Measurements from ENCODE around the gene PCED1B. TPM values are rescaled to one million over a fixed set of nuclear protein-coding genes. Genes with fewer than 3 reads are reported as not detected.
A peak's percentile ranks its signal among the peaks of the same experiment; 100 is the strongest.
"Not testable (repeated sequence)": the region's sequence is repeated elsewhere in the genome, so short reads cannot be mapped to it uniquely, and the experiment has no call there.

Gene PCED1B
- total RNA-seq, 1 donor from 2014 or later: under 0.01 TPM

DNA sequence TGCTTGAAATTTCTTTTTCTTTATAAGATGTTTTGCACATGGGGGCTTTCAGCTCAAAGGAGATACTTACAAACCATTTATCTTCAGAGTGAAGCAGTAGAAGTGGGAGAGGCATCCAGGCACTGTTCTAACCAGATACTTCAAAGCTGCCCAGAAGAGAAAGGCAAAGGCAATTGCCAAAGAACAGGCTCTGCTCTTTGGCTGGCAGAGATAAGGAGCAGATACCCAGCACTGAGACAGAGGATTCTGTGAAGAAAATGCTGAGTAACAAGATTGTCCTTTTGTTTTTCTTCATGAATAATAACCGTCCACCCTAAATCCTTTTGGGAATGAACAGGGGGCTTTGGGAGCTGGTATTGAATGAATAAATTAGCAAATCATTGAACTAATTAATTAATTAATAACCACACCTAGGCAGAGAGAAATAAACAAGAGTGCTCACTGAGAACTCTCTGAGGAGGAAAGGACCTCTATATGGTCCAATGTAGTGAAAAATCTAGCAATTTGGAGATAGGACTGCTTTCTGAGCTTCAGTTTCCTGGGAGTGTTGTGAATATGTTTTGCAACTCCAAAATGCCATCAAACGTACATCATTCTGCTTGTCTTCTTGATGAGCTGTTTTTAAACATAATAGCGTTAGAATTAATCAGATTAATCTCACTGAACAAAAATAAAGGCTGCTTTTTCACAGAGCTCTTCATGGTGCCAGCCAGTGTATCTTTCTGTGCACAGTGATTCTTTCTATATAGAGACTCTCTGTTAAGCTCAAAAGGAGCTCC is 193.2 kb downstream of the PCED1B start:
- DNase-seq (ENCODE audit: low read depth in 2 of 2): no peak

GRCh38 chr12:47273191-47273626 is 193.8 kb downstream of the PCED1B start:
- peak in 1 of 2 donors; percentile 21 for DNase-seq (ENCODE audit: low read depth in 2 of 2)

DNA sequence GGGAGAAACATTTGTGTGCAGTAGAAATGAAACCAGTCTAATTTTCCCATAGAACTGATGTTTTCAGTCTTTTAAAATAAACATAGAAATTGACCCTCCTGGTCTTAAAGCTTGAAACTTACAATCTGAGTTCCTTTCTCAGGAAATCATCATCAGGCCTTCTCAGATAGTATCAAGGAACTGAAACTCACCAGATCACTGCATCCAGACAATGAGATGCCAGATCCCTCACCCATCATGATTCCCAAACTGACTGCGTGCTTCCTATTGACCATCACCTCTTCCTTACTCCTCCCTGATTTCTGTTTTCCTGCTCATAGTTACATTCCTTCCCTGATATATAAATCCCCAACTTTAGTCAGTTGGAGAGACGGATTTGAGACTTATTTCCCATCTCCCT is 195.3 kb downstream of the PCED1B start:
- no peak for DNase-seq (ENCODE audit: low read depth in 2 of 2)

- DNase-seq (ENCODE audit: low read depth in 2 of 2): no peak
Observed at GRCh38 chr12:47276253-47276620, 196.8 kb downstream of the PCED1B start.

- DNase-seq (ENCODE audit: low read depth in 2 of 2): peak in 1 of 2 donors; percentile 42
Observed at GRCh38 chr12:47276621-47277309, 197.3 kb downstream of the PCED1B start.

- peak in 1 of 2 donors; percentile 70 for DNase-seq (ENCODE audit: low read depth in 2 of 2)
Observed at GRCh38 chr12:47277972-47278448, 198.6 kb downstream of the PCED1B start.

DNA sequence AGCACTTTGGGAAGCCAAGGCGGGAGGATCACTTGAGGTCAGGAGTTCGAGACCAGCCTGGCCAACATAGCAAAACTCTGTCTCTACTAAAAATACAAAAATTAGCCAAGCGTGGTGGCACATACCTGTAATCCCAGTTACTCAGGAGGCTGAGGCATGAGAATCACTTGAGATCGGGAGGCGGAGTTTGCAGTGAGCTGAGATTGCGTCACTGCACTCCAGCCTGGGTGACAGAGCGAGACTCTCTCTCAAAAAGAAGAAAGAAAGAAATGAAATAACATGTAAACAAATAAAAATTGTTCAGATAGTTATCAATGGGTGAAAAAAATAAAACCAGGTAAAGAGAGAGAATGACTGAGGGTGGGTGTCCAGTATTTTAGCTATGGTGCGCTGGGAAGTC is 200.3 kb downstream of the PCED1B start:
- not testable (repeated sequence) for DNase-seq (ENCODE audit: low read depth in 2 of 2)

GRCh38 chr12:47280543-47281300 is 201.3 kb downstream of the PCED1B start:
- DNase-seq (ENCODE audit: low read depth in 2 of 2): no peak

DNA sequence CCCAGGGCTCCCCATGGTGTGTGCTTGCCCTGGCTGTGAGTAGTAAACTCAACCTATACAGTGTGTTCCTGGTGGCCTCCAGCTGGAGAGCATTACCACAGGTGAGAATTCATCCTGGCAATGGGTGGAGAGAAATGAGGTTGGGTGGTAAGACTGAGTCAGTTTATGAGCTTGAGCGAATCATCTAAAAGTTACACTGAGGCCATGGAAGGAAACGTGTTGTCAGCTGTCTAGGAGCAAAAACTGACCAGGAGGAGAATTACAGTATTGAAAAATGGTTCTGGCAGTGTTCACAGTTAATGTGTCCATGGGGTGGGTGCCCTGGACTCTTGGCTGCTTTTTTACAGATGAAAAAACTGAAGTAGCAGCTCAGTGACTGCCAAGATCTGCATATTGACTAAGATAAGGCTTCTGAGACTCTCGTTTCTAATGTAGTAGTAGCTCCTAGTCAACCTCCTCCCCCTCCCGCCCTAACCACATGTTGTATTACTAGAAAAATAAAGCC is 202.3 kb downstream of the PCED1B start:
- no peak for DNase-seq (ENCODE audit: low read depth in 2 of 2)

- DNase-seq (ENCODE audit: low read depth in 2 of 2): no peak
Observed at GRCh38 chr12:47282206-47282605, 202.8 kb downstream of the PCED1B start.

Other genes starting within 250 kb of the PCED1B start
- 1.1 and 1.3 TPM in 2 replicates for gene AMIGO2, start 338 bp downstream of the PCED1B start, total RNA-seq